Esophagus muscularis mucosa (tissue), 3 donors: ENCODE results near the gene TMEM190.

Experiments
- POLR2A ChIP-seq: fragments of 450-650 bp; IDR thresholded peaks from one replicate; pipeline ENCODE4 v1.6.1; 2017; ENCODE audit warnings: antibody characterized with exemption, moderate library complexity, mild to moderate bottlenecking, low read depth
- POLR2AphosphoS5 ChIP-seq, 2 donors: sonication (generic); formaldehyde crosslinking; IDR thresholded peaks; one replicate each; pipeline ENCODE4 v1.6.1; 2017; ENCODE audit warnings: antibody characterized with exemption in 2 of 2
- TF ChIP-seq, protein P1 (sequence below), 3 experiments: fragments of 200-600 bp in 2 of 3; fragments of 450-650 bp in 1 of 3; sonication (generic) in 2 of 3; IDR thresholded peaks; one replicate each; pipeline ENCODE4 v1.5.1; 2017 to 2019; ENCODE audit warnings: antibody characterized with exemption in 3 of 3, mild to moderate bottlenecking in 2 of 3, moderate library complexity in 1 of 3

DNA sequence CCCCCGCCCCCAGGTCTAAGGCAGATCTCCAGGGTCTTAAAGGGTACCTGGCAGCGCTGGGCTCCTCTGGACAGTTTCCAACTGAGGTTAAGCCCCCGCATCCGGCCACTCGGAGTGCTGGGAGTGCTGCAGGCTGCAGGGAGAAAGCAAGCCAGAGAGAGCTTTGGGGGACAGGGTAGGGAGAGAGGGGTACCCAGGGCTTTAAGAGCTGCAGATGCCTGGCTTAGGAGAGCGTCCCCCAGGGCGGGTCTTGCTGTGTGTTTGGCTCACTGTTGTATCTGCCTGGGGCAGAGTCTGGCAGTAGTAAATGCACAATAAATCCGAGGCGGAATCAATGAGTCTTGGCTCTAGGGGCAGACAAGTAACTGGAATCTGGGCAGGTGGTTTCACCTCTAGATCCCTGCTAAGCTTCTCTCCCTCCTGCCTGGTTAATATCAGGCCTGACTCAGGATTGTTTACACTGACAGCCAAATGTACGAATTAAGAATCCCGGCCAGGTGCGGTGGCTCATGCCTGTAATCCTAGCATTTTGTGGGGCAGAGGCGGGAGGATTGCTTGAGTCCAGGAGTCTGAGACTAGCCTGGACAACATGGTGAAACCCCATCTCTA, 21.3 kb upstream of the TMEM190 start:
- TF ChIP-seq, protein P1, sequence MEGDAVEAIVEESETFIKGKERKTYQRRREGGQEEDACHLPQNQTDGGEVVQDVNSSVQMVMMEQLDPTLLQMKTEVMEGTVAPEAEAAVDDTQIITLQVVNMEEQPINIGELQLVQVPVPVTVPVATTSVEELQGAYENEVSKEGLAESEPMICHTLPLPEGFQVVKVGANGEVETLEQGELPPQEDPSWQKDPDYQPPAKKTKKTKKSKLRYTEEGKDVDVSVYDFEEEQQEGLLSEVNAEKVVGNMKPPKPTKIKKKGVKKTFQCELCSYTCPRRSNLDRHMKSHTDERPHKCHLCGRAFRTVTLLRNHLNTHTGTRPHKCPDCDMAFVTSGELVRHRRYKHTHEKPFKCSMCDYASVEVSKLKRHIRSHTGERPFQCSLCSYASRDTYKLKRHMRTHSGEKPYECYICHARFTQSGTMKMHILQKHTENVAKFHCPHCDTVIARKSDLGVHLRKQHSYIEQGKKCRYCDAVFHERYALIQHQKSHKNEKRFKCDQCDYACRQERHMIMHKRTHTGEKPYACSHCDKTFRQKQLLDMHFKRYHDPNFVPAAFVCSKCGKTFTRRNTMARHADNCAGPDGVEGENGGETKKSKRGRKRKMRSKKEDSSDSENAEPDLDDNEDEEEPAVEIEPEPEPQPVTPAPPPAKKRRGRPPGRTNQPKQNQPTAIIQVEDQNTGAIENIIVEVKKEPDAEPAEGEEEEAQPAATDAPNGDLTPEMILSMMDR (IDR thresholded peaks at IDR 0.05) = no peak
- TF ChIP-seq POLR2A (no peak), POLR2AphosphoS5 (IDR thresholded peaks at IDR 0.05) (no peak)
